ENCODE measurements around the gene CBLL1. TPM values are rescaled to one million over a fixed set of nuclear protein-coding genes. Genes with fewer than 3 reads are reported as not detected.

Gene CBLL1
- total and polyA plus RNA-seq, 2 of the 13 experiments (the other 11 are each of a cell fraction or from before 2014, with no cell fraction given) = 8.8 to 10.5 TPM

DNA sequence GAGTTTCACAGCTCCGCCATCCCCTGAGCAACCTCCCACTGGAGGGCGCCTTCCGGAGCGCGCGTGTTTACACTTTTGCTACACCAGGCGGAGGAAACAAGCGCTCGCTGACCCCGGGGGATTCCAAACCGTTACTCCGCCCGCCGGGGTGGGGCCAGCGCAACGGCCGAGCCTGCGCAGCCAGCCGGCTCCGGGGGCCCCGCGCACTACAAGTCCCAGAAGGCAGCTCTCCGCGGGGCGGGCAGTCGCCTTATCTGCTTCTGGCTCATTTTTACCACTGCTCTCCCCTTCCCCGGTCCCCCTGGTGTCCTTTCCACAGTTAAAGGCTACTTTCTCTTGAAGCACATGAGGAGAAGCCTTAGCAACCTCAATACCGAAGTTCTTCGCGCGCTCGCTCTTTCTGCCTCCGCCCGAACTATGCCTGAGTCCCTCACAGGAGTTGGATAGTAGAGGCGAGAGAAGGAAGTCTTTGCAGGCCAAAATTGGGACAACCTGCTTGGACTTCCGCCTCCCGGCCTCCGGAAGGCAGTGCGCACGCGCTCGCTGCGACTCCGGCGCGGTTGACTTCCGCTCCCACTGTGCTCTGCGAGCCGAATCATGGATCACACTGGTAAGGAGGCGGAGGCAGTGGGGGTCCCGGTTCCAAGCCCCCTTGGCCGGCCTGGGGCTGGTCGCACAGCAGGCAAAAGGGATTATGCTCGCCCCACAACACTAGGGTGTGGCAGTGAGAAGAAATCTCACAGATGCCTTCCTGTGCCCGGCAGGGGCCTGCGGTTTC is at the start of gene CBLL1 (continued):
- peak; percentile 84 for TF ChIP-seq POGZ (CRISPR knock-in tag; IDR thresholded peaks at IDR 0.05)
- TF ChIP-seq SP140L (CRISPR knock-in tag; IDR thresholded peaks at IDR 0.05; ENCODE audit: borderline replicate concordance) = no peak; the same call in 1 of the 2 replicates
- TF ChIP-seq ZNF264 (CRISPR knock-in tag; IDR thresholded peaks at IDR 0.05) = peak; percentile 59; the same call in 1 of the 2 replicates
- no peak for TF ChIP-seq ZNF124 (CRISPR knock-in tag; IDR thresholded peaks at IDR 0.05)
- TF ChIP-seq RNF2 (conservative IDR thresholded peaks at IDR 0.05; ENCODE audit: low read depth) = 0 out of 2 replicates have a peak, but pooled peaks have one; percentile 14
- TF ChIP-seq SP1 (IDR thresholded peaks at IDR 0.05) = no peak
- TF ChIP-seq SP1 (CRISPR knock-in tag; IDR thresholded peaks at IDR 0.05) = peak; percentile 50; the same call in 1 of the 2 replicates
- TF ChIP-seq SMAD9 (CRISPR knock-in tag; IDR thresholded peaks at IDR 0.05) = no peak
- no peak for TF ChIP-seq CEBPB (IDR thresholded peaks at IDR 0.05; ENCODE audit: borderline replicate concordance, low read depth, low read length)
- TF ChIP-seq FOXO1 (CRISPR knock-in tag; IDR thresholded peaks at IDR 0.05) = peak; percentile 96
- peak; percentile 80; the same call in 1 of the 2 replicates for TF ChIP-seq NFKB2 (CRISPR knock-in tag; IDR thresholded peaks at IDR 0.05; ENCODE audit: borderline replicate concordance)
- TF ChIP-seq, protein P1, sequence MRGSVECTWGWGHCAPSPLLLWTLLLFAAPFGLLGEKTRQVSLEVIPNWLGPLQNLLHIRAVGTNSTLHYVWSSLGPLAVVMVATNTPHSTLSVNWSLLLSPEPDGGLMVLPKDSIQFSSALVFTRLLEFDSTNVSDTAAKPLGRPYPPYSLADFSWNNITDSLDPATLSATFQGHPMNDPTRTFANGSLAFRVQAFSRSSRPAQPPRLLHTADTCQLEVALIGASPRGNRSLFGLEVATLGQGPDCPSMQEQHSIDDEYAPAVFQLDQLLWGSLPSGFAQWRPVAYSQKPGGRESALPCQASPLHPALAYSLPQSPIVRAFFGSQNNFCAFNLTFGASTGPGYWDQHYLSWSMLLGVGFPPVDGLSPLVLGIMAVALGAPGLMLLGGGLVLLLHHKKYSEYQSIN (CRISPR knock-in tag; IDR thresholded peaks at IDR 0.05; ENCODE audit: borderline replicate concordance) = no peak
- TF ChIP-seq BHLHE40 (IDR thresholded peaks at IDR 0.05; ENCODE audit: low read length) = no peak
- TF ChIP-seq, protein P2, sequence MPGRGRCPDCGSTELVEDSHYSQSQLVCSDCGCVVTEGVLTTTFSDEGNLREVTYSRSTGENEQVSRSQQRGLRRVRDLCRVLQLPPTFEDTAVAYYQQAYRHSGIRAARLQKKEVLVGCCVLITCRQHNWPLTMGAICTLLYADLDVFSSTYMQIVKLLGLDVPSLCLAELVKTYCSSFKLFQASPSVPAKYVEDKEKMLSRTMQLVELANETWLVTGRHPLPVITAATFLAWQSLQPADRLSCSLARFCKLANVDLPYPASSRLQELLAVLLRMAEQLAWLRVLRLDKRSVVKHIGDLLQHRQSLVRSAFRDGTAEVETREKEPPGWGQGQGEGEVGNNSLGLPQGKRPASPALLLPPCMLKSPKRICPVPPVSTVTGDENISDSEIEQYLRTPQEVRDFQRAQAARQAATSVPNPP (CRISPR knock-in tag; IDR thresholded peaks at IDR 0.05) = no peak
- TF ChIP-seq, protein P3, sequence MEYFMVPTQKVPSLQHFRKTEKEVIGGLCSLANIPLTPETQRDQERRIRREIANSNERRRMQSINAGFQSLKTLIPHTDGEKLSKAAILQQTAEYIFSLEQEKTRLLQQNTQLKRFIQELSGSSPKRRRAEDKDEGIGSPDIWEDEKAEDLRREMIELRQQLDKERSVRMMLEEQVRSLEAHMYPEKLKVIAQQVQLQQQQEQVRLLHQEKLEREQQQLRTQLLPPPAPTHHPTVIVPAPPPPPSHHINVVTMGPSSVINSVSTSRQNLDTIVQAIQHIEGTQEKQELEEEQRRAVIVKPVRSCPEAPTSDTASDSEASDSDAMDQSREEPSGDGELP (IDR thresholded peaks at IDR 0.05; ENCODE audit: borderline replicate concordance, low read depth) = peak; percentile 42; the same call in 1 of the 2 replicates
- peak; percentile 99 for TF ChIP-seq GABPB1 (CRISPR knock-in tag; IDR thresholded peaks at IDR 0.05)
- TF ChIP-seq, protein P4, sequence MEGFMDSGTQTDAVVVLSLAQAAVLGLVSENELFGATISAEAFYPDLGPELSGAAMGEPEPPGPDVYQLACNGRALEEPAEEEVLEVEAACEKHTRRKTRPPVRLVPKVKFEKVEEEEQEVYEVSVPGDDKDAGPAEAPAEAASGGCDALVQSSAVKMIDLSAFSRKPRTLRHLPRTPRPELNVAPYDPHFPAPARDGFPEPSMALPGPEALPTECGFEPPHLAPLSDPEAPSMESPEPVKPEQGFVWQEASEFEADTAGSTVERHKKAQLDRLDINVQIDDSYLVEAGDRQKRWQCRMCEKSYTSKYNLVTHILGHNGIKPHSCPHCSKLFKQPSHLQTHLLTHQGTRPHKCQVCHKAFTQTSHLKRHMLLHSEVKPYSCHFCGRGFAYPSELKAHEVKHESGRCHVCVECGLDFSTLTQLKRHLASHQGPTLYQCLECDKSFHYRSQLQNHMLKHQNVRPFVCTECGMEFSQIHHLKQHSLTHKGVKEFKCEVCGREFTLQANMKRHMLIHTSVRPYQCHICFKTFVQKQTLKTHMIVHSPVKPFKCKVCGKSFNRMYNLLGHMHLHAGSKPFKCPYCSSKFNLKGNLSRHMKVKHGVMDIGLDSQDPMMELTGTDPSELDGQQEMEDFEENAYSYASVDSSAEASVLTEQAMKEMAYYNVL (CRISPR knock-in tag; IDR thresholded peaks at IDR 0.05; ENCODE audit: borderline replicate concordance) = no peak; the same call in 1 of the 2 replicates
- peak; percentile 77; the same call in 1 of the 2 replicates for TF ChIP-seq ZMAT3 (CRISPR knock-in tag; conservative IDR thresholded peaks at IDR 0.05)
- TF ChIP-seq ZNF260 (CRISPR knock-in tag; IDR thresholded peaks at IDR 0.05; ENCODE audit: borderline replicate concordance, low read depth) = no peak
- no peak for TF ChIP-seq ZFP62 (CRISPR knock-in tag; IDR thresholded peaks at IDR 0.05)
- peak; percentile 90; the same call in 1 of the 2 replicates for TF ChIP-seq FOXJ3 (CRISPR knock-in tag; IDR thresholded peaks at IDR 0.05; ENCODE audit: borderline replicate concordance)
- TF ChIP-seq, protein P5, sequence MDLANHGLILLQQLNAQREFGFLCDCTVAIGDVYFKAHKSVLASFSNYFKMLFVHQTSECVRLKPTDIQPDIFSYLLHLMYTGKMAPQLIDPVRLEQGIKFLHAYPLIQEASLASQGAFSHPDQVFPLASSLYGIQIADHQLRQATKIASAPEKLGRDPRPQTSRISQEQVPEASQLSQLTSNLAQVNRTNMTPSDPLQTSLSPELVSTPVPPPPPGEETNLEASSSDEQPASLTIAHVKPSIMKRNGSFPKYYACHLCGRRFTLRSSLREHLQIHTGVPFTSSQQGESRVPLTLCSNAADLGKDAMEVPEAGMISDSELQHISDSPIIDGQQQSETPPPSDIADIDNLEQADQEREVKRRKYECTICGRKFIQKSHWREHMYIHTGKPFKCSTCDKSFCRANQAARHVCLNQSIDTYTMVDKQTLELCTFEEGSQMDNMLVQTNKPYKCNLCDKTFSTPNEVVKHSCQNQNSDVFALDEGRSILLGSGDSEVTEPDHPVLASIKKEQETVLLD (CRISPR knock-in tag; IDR thresholded peaks at IDR 0.05; ENCODE audit: low read depth) = 0 out of 2 replicates have a peak, but pooled peaks have one; percentile 27
- TF ChIP-seq ZNF589 (CRISPR knock-in tag; conservative IDR thresholded peaks at IDR 0.05) = no peak; the same call in 1 of the 2 replicates
- no peak; the same call in 1 of the 2 replicates for TF ChIP-seq REPIN1 (CRISPR knock-in tag; IDR thresholded peaks at IDR 0.05; ENCODE audit: borderline replicate concordance, low read depth)

Data from HepG2 (cell line).